Esophagus muscularis mucosa (tissue), 3 donors: ENCODE data around the gene TGFBR3.
A peak's percentile ranks its signal among the peaks of the same experiment; 100 is the strongest.

ENCODE experiments used
- CTCF ChIP-seq, 3 experiments: fragments of 200-600 bp in 2 of 3; fragments of 450-650 bp in 1 of 3; sonication (generic) in 2 of 3; IDR thresholded peaks; one replicate each; pipeline ENCODE4 v1.5.1; 2017 to 2019; ENCODE audit warnings: antibody characterized with exemption in 3 of 3, mild to moderate bottlenecking in 2 of 3, moderate library complexity in 1 of 3
- POLR2A ChIP-seq: fragments of 450-650 bp; IDR thresholded peaks from one replicate; pipeline ENCODE4 v1.6.1; 2017; ENCODE audit warnings: antibody characterized with exemption, moderate library complexity, mild to moderate bottlenecking, low read depth
- POLR2AphosphoS5 ChIP-seq, 2 donors: sonication (generic); formaldehyde crosslinking; IDR thresholded peaks; one replicate each; pipeline ENCODE4 v1.6.1; 2017; ENCODE audit warnings: antibody characterized with exemption in 2 of 2

GRCh38 chr1:91757763-91758460 is 128.0 kb downstream of the TGFBR3 start:
- TF ChIP-seq CTCF (IDR thresholded peaks at IDR 0.05) (no peak), POLR2A (no peak), POLR2AphosphoS5 (IDR thresholded peaks at IDR 0.05) (peak in 1 of 2 donors; percentile 57)
